PC-9 (cell line): ENCODE results near the gene HBZ. TPM values are rescaled to one million over a fixed set of nuclear protein-coding genes. Genes with fewer than 3 reads are reported as not detected.
"Not testable (repeated sequence)": the region's sequence is repeated elsewhere in the genome, so short reads cannot be mapped to it uniquely, and the experiment has no call there.

Experiments used
- BruUV-seq: library from RNA; stranded (reverse); fragments of 400-500 nt; replicated peaks from 2 replicates; lab custom pipeline; 2021; lab: Mats Ljungman, UMichigan
- CTCF ChIA-PET: fragments of 300-600 bp; sonication (Branson Sonifier 250); formaldehyde crosslinking; loops from one replicate; lab custom pipeline; 2022; ENCODE audit warnings: antibody characterized with exemption; lab: Charles Lee
- POLR2A ChIA-PET: fragments of 300-600 bp; sonication (Branson Sonifier 250); formaldehyde crosslinking; loops from one replicate; lab custom pipeline; 2022; ENCODE audit warnings: antibody characterized with exemption; ENCODE audit not compliant: unreplicated experiment; lab: Charles Lee
- DNase-seq, 2 experiments: peaks; one replicate each; pipeline versions ENCODE4 v3.0.0 to v3.0.0-alpha.2; 2015 to 2022; ENCODE audit warnings: mixed read lengths in 1 of 2
- H2AFZ ChIP-seq: fragments of 200-600 bp; sonication (generic); 2 replicates; pipeline ENCODE4 v1.8.1; 2017; ENCODE audit warnings: antibody characterized with exemption
- H3F3A ChIP-seq: fragments of 200-600 bp; sonication (generic); 2 replicates; pipeline ENCODE4 v1.8.1; 2017; ENCODE audit warnings: antibody characterized with exemption, mild to moderate bottlenecking, low read depth; ENCODE audit not compliant: insufficient read depth
- H3K27ac ChIP-seq: fragments of 200-600 bp; sonication (generic); 2 replicates; pipeline ENCODE4 v1.6.1; 2016; ENCODE audit warnings: mixed run types
- H3K27me3 ChIP-seq: fragments of 200-600 bp; sonication (generic); 2 replicates; pipeline ENCODE4 v1.6.1; 2016; ENCODE audit warnings: low read depth, mixed run types; ENCODE audit not compliant: insufficient read depth
- H3K36me3 ChIP-seq: fragments of 200-600 bp; sonication (generic); 2 replicates; pipeline ENCODE4 v1.6.1; 2016; ENCODE audit warnings: low read depth, mixed run types
- H3K4me1 ChIP-seq: fragments of 200-600 bp; sonication (generic); replicated peaks from 2 replicates; pipeline ENCODE4 v1.6.1; 2016; ENCODE audit warnings: mixed run types; ENCODE audit not compliant: insufficient read depth
- H3K4me2 ChIP-seq: fragments of 200-600 bp; sonication (generic); 2 replicates; pipeline ENCODE4 v1.6.1; 2017; ENCODE audit warnings: mixed run types
- H3K4me3 ChIP-seq: fragments of 200-600 bp; sonication (generic); 2 replicates; pipeline ENCODE4 v1.6.1; 2016; ENCODE audit warnings: mixed run types
- H3K79me2 ChIP-seq: fragments of 200-600 bp; sonication (generic); 2 replicates; pipeline ENCODE4 v1.6.1; 2017; ENCODE audit warnings: low read depth, mixed run types
- H3K9me2 ChIP-seq: fragments of 200-600 bp; sonication (generic); 2 replicates; pipeline ENCODE4 v1.8.1; 2017; ENCODE audit warnings: mild to moderate bottlenecking; ENCODE audit not compliant: insufficient read depth
- H3K9me3 ChIP-seq: fragments of 200-600 bp; sonication (generic); 2 replicates; pipeline ENCODE4 v1.8.1; 2016; ENCODE audit warnings: low read depth; ENCODE audit not compliant: insufficient read depth
- H4K20me1 ChIP-seq: fragments of 200-600 bp; sonication (generic); 2 replicates; pipeline ENCODE4 v1.8.1; 2017; ENCODE audit not compliant: insufficient read depth
- EZH2 ChIP-seq: fragments of 200-600 bp; sonication (generic); IDR thresholded peaks from 2 replicates; pipeline ENCODE4 v1.8.0; 2017; ENCODE audit warnings: antibody characterized with exemption, low read depth
- intact Hi-C: fragments of 100-400 bp; cut with micrococcal nuclease; formaldehyde crosslinking; loops from one replicate; pipeline ENCODE4 v1.10.0; 2022; ENCODE audit not compliant: unreplicated experiment
- total RNA-seq: library from RNA; stranded (reverse); gene quantifications from 2 replicates; pipeline ENCODE4 v1.2.3, GENCODE V29; 2021
- TF ChIP-seq, protein P1 (sequence below): fragments of 200-600 bp; sonication (generic); conservative IDR thresholded peaks from 2 replicates; pipeline ENCODE4 v1.6.1; 2017; ENCODE audit warnings: mixed run types, antibody characterized with exemption, mild to moderate bottlenecking, moderate library complexity

HBZ gene
- total RNA-seq, 1 experiment from 2014 or later: not detected

DNA sequence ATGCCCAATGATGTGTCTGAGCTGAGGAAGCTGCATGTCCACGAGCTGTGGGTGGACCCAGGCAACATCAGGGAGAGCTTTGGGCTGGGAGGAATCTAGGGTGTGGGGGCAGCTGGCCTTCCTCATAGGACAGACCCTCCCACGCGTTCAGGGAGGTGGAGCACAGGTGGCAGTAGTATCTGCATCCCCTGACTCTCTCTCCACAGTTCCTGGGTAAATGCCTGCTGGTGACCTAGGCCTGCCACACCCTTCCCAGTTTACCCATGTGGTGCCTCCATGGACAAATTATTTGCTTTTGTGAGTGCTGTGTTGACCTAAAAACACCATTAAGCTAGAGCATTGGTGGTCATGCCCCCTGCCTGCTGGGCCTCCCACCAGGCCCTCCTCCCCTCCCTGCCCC, 16.6 kb downstream of the HBZ start:
- Histone ChIP-seq H3K9me2 (no peaks in the 10 kb centered on the region), H3F3A (peaks cover 6% of the 10 kb centered on the region; the same call in 1 of the 2 replicates), H3K79me2 (no peaks in the 10 kb centered on the region), H3K4me1 (no peaks in the 10 kb centered on the region), H3K27me3 (peaks cover 10% of the 10 kb centered on the region; the same call in 1 of the 2 replicates), H3K9me3 (no peaks in the 10 kb centered on the region), H2AFZ (no peak overlapping the region), H3K36me3 (no peaks in the 10 kb centered on the region), H3K27ac (no peak overlapping the region), H4K20me1 (no peaks in the 10 kb centered on the region), H3K4me3 (no peak overlapping the region), H3K4me2 (no peak overlapping the region)
- intact Hi-C loops: no loop called here
- POLR2A ChIA-PET: no interaction called here
- BruUV-seq: no TSS peak
- CTCF ChIA-PET: no interaction called here
- no peak for TF ChIP-seq EZH2
- no peak for DNase-seq

DNA sequence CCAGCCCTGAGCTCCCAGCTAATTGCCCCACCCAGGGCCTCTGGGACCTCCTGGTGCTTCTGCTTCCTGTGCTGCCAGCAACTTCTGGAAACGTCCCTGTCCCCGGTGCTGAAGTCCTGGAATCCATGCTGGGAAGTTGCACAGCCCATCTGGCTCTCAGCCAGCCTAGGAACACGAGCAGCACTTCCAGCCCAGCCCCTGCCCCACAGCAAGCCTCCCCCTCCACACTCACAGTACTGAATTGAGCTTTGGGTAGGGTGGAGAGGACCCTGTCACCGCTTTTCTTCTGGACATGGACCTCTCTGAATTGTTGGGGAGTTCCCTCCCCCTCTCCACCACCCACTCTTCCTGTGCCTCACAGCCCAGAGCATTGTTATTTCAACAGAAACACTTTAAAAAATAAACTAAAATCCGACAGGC, 17.7 kb downstream of the HBZ start:
- Histone ChIP-seq H3K27me3 (peaks cover 17% of the 10 kb centered on the region), H3F3A (peaks cover 12% of the 10 kb centered on the region)
- H2AFZ ChIP-seq, H3K4me2 ChIP-seq, H4K20me1 ChIP-seq, CTCF ChIA-PET, H3K4me3 ChIP-seq, POLR2A ChIA-PET, H3K9me3 ChIP-seq, H3K9me2 ChIP-seq, H3K36me3 ChIP-seq, H3K4me1 ChIP-seq, H3K79me2 ChIP-seq, intact Hi-C loops, H3K27ac ChIP-seq, BruUV-seq: not testable (repeated sequence)
- peak in 1 of 2 experiments; percentile 32 for DNase-seq

DNA sequence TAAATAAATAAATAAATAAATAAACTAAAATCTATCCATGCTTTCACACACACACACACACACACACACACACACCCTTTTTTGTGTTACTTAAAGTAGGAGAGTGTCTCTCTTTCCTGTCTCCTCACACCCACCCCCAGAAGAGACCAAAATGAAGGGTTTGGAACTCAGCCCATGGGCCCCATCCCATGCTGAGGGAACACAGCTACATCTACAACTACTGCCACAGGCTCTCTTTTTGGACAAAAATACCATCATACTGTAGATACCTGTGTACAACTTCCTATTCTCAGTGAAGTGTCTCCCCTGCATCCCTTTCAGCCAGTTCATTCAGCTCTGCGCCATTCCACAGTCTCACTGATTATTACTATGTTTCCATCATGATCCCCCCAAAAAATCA, 18.3 kb downstream of the HBZ start:
- Histone ChIP-seq H3K36me3 (no peaks in the 10 kb centered on the region), H3K9me2 (no peaks in the 10 kb centered on the region), H3K79me2 (no peaks in the 10 kb centered on the region), H3K9me3 (no peaks in the 10 kb centered on the region), H4K20me1 (0 out of 2 replicates have a peak, but pooled peaks cover 5% of the 10 kb centered on the region), H2AFZ (no peak overlapping the region), H3F3A (peaks cover 12% of the 10 kb centered on the region), H3K4me1 (no peaks in the 10 kb centered on the region), H3K4me2 (no peak overlapping the region), H3K27me3 (peaks cover 24% of the 10 kb centered on the region), H3K27ac (no peak overlapping the region), H3K4me3 (no peak overlapping the region)
- DNase-seq: no peak
- TF ChIP-seq EZH2: no peak
- TF ChIP-seq, protein P1, sequence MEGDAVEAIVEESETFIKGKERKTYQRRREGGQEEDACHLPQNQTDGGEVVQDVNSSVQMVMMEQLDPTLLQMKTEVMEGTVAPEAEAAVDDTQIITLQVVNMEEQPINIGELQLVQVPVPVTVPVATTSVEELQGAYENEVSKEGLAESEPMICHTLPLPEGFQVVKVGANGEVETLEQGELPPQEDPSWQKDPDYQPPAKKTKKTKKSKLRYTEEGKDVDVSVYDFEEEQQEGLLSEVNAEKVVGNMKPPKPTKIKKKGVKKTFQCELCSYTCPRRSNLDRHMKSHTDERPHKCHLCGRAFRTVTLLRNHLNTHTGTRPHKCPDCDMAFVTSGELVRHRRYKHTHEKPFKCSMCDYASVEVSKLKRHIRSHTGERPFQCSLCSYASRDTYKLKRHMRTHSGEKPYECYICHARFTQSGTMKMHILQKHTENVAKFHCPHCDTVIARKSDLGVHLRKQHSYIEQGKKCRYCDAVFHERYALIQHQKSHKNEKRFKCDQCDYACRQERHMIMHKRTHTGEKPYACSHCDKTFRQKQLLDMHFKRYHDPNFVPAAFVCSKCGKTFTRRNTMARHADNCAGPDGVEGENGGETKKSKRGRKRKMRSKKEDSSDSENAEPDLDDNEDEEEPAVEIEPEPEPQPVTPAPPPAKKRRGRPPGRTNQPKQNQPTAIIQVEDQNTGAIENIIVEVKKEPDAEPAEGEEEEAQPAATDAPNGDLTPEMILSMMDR: no peak
- POLR2A ChIA-PET: no interaction called here
- no TSS peak for BruUV-seq
- intact Hi-C loops: no loop called here
- CTCF ChIA-PET: no interaction called here

DNA sequence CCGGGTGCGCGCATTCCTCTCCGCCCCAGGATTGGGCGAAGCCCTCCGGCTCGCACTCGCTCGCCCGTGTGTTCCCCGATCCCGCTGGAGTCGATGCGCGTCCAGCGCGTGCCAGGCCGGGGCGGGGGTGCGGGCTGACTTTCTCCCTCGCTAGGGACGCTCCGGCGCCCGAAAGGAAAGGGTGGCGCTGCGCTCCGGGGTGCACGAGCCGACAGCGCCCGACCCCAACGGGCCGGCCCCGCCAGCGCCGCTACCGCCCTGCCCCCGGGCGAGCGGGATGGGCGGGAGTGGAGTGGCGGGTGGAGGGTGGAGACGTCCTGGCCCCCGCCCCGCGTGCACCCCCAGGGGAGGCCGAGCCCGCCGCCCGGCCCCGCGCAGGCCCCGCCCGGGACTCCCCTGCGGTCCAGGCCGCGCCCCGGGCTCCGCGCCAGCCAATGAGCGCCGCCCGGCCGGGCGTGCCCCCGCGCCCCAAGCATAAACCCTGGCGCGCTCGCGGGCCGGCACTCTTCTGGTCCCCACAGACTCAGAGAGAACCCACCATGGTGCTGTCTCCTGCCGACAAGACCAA, 20.0 kb downstream of the HBZ start, which contains the start of gene HBA2:
Gene HBA2 (plus strand): TSS at position 503 of the 568 bp plus-strand sequence. CDS start 37 bp downstream, at position 540.
- CTCF ChIA-PET, H3K4me1 ChIP-seq, intact Hi-C loops: not testable (repeated sequence)

DNA sequence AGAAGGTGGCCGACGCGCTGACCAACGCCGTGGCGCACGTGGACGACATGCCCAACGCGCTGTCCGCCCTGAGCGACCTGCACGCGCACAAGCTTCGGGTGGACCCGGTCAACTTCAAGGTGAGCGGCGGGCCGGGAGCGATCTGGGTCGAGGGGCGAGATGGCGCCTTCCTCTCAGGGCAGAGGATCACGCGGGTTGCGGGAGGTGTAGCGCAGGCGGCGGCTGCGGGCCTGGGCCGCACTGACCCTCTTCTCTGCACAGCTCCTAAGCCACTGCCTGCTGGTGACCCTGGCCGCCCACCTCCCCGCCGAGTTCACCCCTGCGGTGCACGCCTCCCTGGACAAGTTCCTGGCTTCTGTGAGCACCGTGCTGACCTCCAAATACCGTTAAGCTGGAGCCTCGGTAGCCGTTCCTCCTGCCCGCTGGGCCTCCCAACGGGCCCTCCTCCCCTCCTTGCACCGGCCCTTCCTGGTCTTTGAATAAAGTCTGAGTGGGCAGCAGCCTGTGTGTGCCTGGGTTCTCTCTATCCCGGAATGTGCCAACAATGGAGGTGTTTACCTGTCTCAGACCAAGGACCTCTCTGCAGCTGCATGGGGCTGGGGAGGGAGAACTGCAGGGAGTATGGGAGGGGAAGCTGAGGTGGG, 20.9 kb downstream of the HBZ start:
- H3K27me3 ChIP-seq: peaks cover 28% of the 10 kb centered on the region
- H3K79me2 ChIP-seq, H2AFZ ChIP-seq, DNase-seq, CTCF ChIA-PET, H3K9me3 ChIP-seq, BruUV-seq, H3K4me2 ChIP-seq, H3K9me2 ChIP-seq, H3K4me1 ChIP-seq, H4K20me1 ChIP-seq, H3K36me3 ChIP-seq, intact Hi-C loops, POLR2A ChIA-PET, H3K4me3 ChIP-seq, H3K27ac ChIP-seq: not testable (repeated sequence)
- peaks cover 13% of the 10 kb centered on the region; the same call in 1 of the 2 replicates for H3F3A ChIP-seq

More for the DNA sequence above, 20.0 kb downstream of the HBZ start, which contains the start of gene HBA2:
- H3K36me3 ChIP-seq, H4K20me1 ChIP-seq, POLR2A ChIA-PET, H3K9me3 ChIP-seq, H3K27ac ChIP-seq, H3K4me2 ChIP-seq, H3K9me2 ChIP-seq, H3F3A ChIP-seq, BruUV-seq, DNase-seq, H3K79me2 ChIP-seq, H2AFZ ChIP-seq, H3K4me3 ChIP-seq: not testable (repeated sequence)
- peaks cover 27% of the 10 kb centered on the region for H3K27me3 ChIP-seq

DNA sequence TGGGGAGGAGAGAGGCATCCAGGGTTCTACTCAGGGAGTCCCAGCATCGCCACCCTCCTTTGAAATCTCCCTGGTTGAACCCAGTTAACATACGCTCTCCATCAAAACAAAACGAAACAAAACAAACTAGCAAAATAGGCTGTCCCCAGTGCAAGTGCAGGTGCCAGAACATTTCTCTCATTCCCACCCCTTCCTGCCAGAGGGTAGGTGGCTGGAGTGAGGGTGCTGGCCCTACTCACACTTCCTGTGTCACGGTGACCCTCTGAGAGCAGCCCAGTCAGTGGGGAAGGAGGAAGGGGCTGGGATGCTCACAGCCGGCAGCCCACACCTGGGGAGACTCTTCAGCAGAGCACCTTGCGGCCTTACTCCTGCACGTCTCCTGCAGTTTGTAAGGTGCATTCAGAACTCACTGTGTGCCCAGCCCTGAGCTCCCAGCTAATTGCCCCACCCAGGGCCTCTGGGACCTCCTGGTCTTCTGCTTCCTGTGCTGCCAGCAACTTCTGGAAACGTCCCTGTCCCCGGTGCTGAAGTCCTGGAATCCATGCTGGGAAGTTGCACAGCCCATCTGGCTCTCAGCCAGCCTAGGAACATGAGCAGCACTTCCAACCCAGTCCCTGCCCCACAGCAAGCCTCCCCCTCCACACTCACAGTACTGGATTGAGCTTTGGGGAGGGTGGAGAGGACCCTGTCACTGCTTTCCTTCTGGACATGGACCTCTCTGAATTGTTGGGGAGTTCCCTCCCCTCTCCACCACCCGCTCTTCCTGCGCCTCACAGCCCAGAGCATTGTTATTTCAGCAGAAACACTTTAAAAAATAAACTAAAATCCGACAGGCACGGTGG, 21.7 kb downstream of the HBZ start:
- H3K36me3 ChIP-seq, intact Hi-C loops, CTCF ChIA-PET, H4K20me1 ChIP-seq, H3K79me2 ChIP-seq, H3K9me3 ChIP-seq, POLR2A ChIA-PET, H2AFZ ChIP-seq, H3K4me1 ChIP-seq, H3K9me2 ChIP-seq, H3K4me3 ChIP-seq, BruUV-seq, H3K4me2 ChIP-seq, H3K27ac ChIP-seq, DNase-seq: not testable (repeated sequence)
- H3F3A ChIP-seq: peaks cover 16% of the 10 kb centered on the region; the same call in 1 of the 2 replicates
- peaks cover 28% of the 10 kb centered on the region for H3K27me3 ChIP-seq
